GM08714 (cell line): Measurements from ENCODE around the gene PAQR6.

Source experiments
- H3K4me3 ChIP-seq: fragments of 200-500 bp; sonication (Bioruptor generic); 2 replicates; pipeline ENCODE4 v1.5.1; 2014; ENCODE audit warnings: mild to moderate bottlenecking, low read length, inconsistent platforms
- ZNF274 ChIP-seq: IDR thresholded peaks from 2 replicates; pipeline ENCODE4 v1.6.1; 2012; ENCODE audit warnings: mild to moderate bottlenecking, low read depth, low read length

PAQR6 gene

GRCh38 chr1:156281281-156281680 lies 33.4 kb upstream of the PAQR6 start:
- H3K4me3 ChIP-seq: peak overlapping the region; percentile 86
- no peak for TF ChIP-seq ZNF274

- TF ChIP-seq ZNF274: no peak
- no peak overlapping the region for H3K4me3 ChIP-seq
These were observed 32.0 kb upstream of the PAQR6 start for GRCh38 chr1:156279837-156280236.

- no peak overlapping the region for H3K4me3 ChIP-seq
- TF ChIP-seq ZNF274: no peak
These were observed 29.1 kb upstream of the PAQR6 start for GRCh38 chr1:156276966-156277381.

- no peak for TF ChIP-seq ZNF274
- no peak overlapping the region for H3K4me3 ChIP-seq
These were observed 28.7 kb upstream of the PAQR6 start for GRCh38 chr1:156276532-156276931.

- no peak overlapping the region for H3K4me3 ChIP-seq
These were observed 22.5 kb upstream of the PAQR6 start for GRCh38 chr1:156270314-156270713.

GRCh38 chr1:156268336-156268735 lies 20.5 kb upstream of the PAQR6 start:
- no peak for TF ChIP-seq ZNF274
- no peak overlapping the region for H3K4me3 ChIP-seq

More at GRCh38 chr1:156270314-156270713, 22.5 kb upstream of the PAQR6 start:
- no peak for TF ChIP-seq ZNF274

- TF ChIP-seq ZNF274: no peak
- no peak overlapping the region for H3K4me3 ChIP-seq
These were observed 18.2 kb upstream of the PAQR6 start for GRCh38 chr1:156266051-156266450.

- no peak for TF ChIP-seq ZNF274
- no peak overlapping the region for H3K4me3 ChIP-seq
These were observed 15.4 kb upstream of the PAQR6 start for GRCh38 chr1:156263288-156263655.

- no peak for TF ChIP-seq ZNF274
- H3K4me3 ChIP-seq: no peak overlapping the region
These were observed 14.8 kb upstream of the PAQR6 start for GRCh38 chr1:156262461-156263287.

- no peak overlapping the region for H3K4me3 ChIP-seq
- no peak for TF ChIP-seq ZNF274
These were observed 13.0 kb upstream of the PAQR6 start for GRCh38 chr1:156260896-156261295.

GRCh38 chr1:156259805-156260204 lies 11.9 kb upstream of the PAQR6 start:
- no peak overlapping the region for H3K4me3 ChIP-seq
- TF ChIP-seq ZNF274: no peak

GRCh38 chr1:156258859-156259258 lies 11.0 kb upstream of the PAQR6 start:
- TF ChIP-seq ZNF274: no peak
- H3K4me3 ChIP-seq: no peak overlapping the region

GRCh38 chr1:156257711-156258110 lies 9.9 kb upstream of the PAQR6 start:
- H3K4me3 ChIP-seq: no peak overlapping the region
- TF ChIP-seq ZNF274: no peak

- TF ChIP-seq ZNF274: no peak
- H3K4me3 ChIP-seq: no peak overlapping the region
These were observed 5.8 kb upstream of the PAQR6 start for GRCh38 chr1:156253634-156254033.

GRCh38 chr1:156251527-156251926 lies 3.7 kb upstream of the PAQR6 start:
- no peak overlapping the region for H3K4me3 ChIP-seq
- TF ChIP-seq ZNF274: no peak

GRCh38 chr1:156249593-156249992 lies 1.7 kb upstream of the PAQR6 start:
- H3K4me3 ChIP-seq: no peak overlapping the region
- no peak for TF ChIP-seq ZNF274
